ENCODE results near the gene DNAI2. TPM values are rescaled to one million over a fixed set of nuclear protein-coding genes. Genes with fewer than 3 reads are reported as not detected.

The DNAI2 gene
- polyA plus RNA-seq, 2 of the 4 experiments (the other 2 are of a cell fraction) = not detected

DNA sequence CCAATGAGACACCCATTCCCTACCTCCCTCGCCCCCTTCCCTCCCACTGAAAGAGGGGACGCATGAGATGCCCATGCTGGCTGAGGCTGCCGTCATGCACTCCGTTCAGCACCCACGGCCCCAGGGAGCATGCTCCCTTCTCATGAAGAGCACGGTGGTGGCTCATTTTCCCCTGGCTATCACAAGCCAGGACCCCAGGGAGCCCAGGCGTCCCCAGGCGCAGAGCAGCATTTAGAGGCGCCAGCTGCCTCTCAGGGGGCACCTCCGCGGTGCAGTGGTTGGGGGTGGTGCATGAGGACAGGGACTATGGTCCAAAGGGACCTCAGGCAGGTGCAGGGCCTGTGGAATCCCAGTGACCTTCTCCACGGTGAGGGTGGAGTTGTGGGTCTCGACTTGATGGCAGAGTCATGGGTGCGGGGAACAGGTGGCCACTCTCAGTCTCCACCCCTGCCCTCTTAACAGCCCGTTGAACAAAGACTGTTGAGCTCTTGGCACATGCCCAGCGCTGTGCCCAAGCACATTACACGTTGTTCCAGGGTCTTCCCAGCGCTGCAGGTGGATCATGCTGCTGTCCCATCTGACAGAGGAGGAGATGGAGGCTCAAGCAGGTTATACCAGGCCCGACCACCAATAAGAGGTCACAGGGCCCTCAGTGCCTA is 65.6 kb downstream of the DNAI2 start (continued):
- TF ChIP-seq, protein P1, sequence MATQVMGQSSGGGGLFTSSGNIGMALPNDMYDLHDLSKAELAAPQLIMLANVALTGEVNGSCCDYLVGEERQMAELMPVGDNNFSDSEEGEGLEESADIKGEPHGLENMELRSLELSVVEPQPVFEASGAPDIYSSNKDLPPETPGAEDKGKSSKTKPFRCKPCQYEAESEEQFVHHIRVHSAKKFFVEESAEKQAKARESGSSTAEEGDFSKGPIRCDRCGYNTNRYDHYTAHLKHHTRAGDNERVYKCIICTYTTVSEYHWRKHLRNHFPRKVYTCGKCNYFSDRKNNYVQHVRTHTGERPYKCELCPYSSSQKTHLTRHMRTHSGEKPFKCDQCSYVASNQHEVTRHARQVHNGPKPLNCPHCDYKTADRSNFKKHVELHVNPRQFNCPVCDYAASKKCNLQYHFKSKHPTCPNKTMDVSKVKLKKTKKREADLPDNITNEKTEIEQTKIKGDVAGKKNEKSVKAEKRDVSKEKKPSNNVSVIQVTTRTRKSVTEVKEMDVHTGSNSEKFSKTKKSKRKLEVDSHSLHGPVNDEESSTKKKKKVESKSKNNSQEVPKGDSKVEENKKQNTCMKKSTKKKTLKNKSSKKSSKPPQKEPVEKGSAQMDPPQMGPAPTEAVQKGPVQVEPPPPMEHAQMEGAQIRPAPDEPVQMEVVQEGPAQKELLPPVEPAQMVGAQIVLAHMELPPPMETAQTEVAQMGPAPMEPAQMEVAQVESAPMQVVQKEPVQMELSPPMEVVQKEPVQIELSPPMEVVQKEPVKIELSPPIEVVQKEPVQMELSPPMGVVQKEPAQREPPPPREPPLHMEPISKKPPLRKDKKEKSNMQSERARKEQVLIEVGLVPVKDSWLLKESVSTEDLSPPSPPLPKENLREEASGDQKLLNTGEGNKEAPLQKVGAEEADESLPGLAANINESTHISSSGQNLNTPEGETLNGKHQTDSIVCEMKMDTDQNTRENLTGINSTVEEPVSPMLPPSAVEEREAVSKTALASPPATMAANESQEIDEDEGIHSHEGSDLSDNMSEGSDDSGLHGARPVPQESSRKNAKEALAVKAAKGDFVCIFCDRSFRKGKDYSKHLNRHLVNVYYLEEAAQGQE (IDR thresholded peaks at IDR 0.05) = no peak

DNA sequence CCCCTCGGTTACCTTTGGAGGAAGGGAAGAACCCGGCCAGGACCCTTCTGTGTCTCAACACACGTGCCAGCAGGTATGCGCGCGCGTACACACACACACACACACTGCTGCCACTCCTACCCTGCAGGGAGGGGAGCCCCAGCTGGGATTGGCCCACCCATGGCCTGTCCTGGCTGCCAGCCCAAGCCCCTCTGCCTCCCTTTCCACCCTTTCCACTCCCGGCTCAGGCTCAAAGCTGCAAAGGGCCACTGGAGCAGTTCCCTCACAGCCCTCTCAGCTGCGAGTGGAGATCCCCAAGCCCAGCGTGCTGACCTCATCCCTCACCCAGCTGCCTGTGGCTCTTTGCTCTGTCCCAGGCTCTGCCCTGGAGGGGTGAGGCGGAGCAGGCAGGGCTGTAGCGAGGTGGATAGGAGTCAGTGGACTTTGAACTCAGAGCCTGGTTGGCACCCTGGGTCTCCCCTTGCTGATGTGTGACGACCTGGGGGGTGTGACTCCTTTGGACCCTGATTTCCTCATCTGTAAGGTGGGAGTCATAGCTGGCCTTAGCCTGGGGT is 66.5 kb downstream of the DNAI2 start:
- no peak overlapping the region for H3K4me3 ChIP-seq
- ChIA-PET POLR2A (no interaction called here), CTCF (interaction anchor here (34.5 kb wide), 1 partner anchor 31 kb away, joined by 674 read pairs; the partner anchor contains the start of genes BTBD17 and GPR142)
- DNase-seq (ENCODE audit: low read depth in 1 of 2, low spot score in 1 of 2) = no peak
- 51% methylated on average over 13 of the region's 13 CpGs for WGBS (ENCODE audit: missing lambda C conversion rate)
- H3K4me1 ChIP-seq = no peaks in the 10 kb centered on the region
- FAIRE-seq = no peak
- no peak overlapping the region for H3K4me2 ChIP-seq
- peak in 1 of 2 experiments; percentile 47; a peak in 3 of 6 replicates for ATAC-seq
- TF ChIP-seq, protein P2, sequence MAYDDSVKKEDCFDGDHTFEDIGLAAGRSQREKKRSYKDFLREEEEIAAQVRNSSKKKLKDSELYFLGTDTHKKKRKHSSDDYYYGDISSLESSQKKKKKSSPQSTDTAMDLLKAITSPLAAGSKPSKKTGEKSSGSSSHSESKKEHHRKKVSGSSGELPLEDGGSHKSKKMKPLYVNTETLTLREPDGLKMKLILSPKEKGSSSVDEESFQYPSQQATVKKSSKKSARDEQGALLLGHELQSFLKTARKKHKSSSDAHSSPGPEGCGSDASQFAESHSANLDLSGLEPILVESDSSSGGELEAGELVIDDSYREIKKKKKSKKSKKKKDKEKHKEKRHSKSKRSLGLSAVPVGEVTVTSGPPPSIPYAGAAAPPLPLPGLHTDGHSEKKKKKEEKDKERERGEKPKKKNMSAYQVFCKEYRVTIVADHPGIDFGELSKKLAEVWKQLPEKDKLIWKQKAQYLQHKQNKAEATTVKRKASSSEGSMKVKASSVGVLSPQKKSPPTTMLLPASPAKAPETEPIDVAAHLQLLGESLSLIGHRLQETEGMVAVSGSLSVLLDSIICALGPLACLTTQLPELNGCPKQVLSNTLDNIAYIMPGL (CRISPR knock-in tag; IDR thresholded peaks at IDR 0.05; ENCODE audit: borderline replicate concordance) = no peak
- no peak for TF ChIP-seq EP300 (IDR thresholded peaks at IDR 0.05)
- TF ChIP-seq KDM1A (IDR thresholded peaks at IDR 0.05; ENCODE audit: low read depth) = no peak
- no peak for TF ChIP-seq HOXB13 (CRISPR knock-in tag; IDR thresholded peaks at IDR 0.05; ENCODE audit: low read depth)
- no peak for TF ChIP-seq POLR2A (IDR thresholded peaks at IDR 0.05; ENCODE audit: low read length)
- TF ChIP-seq SREBF2 (IDR thresholded peaks at IDR 0.05) = no peak
- TF ChIP-seq, protein P3, sequence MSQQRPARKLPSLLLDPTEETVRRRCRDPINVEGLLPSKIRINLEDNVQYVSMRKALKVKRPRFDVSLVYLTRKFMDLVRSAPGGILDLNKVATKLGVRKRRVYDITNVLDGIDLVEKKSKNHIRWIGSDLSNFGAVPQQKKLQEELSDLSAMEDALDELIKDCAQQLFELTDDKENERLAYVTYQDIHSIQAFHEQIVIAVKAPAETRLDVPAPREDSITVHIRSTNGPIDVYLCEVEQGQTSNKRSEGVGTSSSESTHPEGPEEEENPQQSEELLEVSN (IDR thresholded peaks at IDR 0.05; ENCODE audit: borderline replicate concordance, low read depth) = no peak
- H3K27ac ChIP-seq = no peak overlapping the region
- H3K9me3 ChIP-seq = no peaks in the 10 kb centered on the region

DNA sequence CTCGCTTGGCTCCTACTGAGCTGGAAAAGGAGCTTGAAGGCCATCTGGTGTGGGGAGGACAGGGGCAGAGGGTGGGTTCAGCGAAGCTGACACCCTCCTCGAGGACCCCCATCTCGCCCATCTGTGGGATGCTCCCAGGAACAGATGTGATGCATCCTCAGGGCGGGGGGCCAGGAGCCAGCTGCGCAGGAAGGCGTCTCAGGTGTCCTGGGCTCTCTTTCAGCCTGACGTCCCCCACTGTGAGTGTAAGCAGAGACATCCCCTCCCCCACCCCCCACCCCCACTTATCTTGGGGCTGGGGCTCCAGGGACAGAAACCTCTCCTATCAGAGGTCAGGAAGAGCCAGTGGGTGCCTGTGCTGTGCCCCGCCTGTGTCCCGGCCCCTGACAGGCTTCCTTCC is 68.2 kb downstream of the DNAI2 start:
- WGBS (ENCODE audit: missing lambda C conversion rate) = 66% methylated on average over 9 of the region's 10 CpGs
- ChIA-PET CTCF (interaction anchor here (34.5 kb wide), 1 partner anchor 30 kb away, joined by 674 read pairs; the partner anchor contains the start of genes BTBD17 and GPR142), POLR2A (no interaction called here)
- no peaks in the 10 kb centered on the region for H3K9me3 ChIP-seq
- ATAC-seq = no peak
- no peak overlapping the region for H3K4me2 ChIP-seq
- DNase-seq (ENCODE audit: low read depth in 1 of 2, low spot score in 1 of 2) = no peak
- H3K4me3 ChIP-seq = no peak overlapping the region
- no peaks in the 10 kb centered on the region for H3K4me1 ChIP-seq
- FAIRE-seq = no peak
- H3K27ac ChIP-seq = no peak overlapping the region
- TF ChIP-seq, protein P4, sequence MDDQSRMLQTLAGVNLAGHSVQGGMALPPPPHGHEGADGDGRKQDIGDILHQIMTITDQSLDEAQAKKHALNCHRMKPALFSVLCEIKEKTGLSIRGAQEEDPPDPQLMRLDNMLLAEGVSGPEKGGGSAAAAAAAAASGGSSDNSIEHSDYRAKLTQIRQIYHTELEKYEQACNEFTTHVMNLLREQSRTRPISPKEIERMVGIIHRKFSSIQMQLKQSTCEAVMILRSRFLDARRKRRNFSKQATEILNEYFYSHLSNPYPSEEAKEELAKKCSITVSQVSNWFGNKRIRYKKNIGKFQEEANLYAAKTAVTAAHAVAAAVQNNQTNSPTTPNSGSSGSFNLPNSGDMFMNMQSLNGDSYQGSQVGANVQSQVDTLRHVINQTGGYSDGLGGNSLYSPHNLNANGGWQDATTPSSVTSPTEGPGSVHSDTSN (IDR thresholded peaks at IDR 0.05) = no peak
- TF ChIP-seq HOXB13 (CRISPR knock-in tag; IDR thresholded peaks at IDR 0.05; ENCODE audit: low read depth) (no peak), KDM1A (IDR thresholded peaks at IDR 0.05; ENCODE audit: low read depth) (no peak), CBX2 (IDR thresholded peaks at IDR 0.05; ENCODE audit: borderline replicate concordance, low read depth) (no peak), FOSB (CRISPR knock-in tag; IDR thresholded peaks at IDR 0.05) (no peak), HOXA7 (CRISPR knock-in tag; IDR thresholded peaks at IDR 0.05) (no peak), CHD4 (IDR thresholded peaks at IDR 0.05; ENCODE audit: borderline replicate concordance) (no peak), ESRRA (IDR thresholded peaks at IDR 0.05; ENCODE audit: borderline replicate concordance, low read length) (no peak), PHF8 (IDR thresholded peaks at IDR 0.05; ENCODE audit: borderline replicate concordance, low read depth) (no peak), RAD21 (conservative IDR thresholded peaks at IDR 0.05 in 1 of 2, IDR thresholded peaks at IDR 0.05 in 1 of 2) (no peak), KDM5A (IDR thresholded peaks at IDR 0.05) (no peak), SMC3 (IDR thresholded peaks at IDR 0.05) (no peak)
- TF ChIP-seq, protein P5, sequence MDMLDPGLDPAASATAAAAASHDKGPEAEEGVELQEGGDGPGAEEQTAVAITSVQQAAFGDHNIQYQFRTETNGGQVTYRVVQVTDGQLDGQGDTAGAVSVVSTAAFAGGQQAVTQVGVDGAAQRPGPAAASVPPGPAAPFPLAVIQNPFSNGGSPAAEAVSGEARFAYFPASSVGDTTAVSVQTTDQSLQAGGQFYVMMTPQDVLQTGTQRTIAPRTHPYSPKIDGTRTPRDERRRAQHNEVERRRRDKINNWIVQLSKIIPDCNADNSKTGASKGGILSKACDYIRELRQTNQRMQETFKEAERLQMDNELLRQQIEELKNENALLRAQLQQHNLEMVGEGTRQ (IDR thresholded peaks at IDR 0.05) = no peak
- TF ChIP-seq, protein P6, sequence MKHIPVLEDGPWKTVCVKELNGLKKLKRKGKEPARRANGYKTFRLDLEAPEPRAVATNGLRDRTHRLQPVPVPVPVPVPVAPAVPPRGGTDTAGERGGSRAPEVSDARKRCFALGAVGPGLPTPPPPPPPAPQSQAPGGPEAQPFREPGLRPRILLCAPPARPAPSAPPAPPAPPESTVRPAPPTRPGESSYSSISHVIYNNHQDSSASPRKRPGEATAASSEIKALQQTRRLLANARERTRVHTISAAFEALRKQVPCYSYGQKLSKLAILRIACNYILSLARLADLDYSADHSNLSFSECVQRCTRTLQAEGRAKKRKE (CRISPR knock-in tag; IDR thresholded peaks at IDR 0.05; ENCODE audit: low read depth) = no peak
